SK-N-SH (cell line): ENCODE results near the gene CEP55.

Source experiments
- EZH2phosphoT487 ChIP-seq: fragments of 200-600 bp; sonication (generic); IDR thresholded peaks from 2 replicates; pipeline ENCODE4 v1.6.1; 2017; ENCODE audit warnings: low read depth, mixed run types, mild to moderate bottlenecking, antibody characterized with exemption, moderate library complexity, borderline replicate concordance
- GABPA ChIP-seq: IDR thresholded peaks from 2 replicates; pipeline ENCODE4 v1.4.0; 2012; ENCODE audit warnings: low read depth, mild to moderate bottlenecking
- RFX5 ChIP-seq: IDR thresholded peaks from 2 replicates; pipeline ENCODE4 v1.6.1; 2012; ENCODE audit warnings: mild to moderate bottlenecking, improper control_type of control experiment, low read length
- SMC3 ChIP-seq: IDR thresholded peaks from 2 replicates; pipeline ENCODE4 v1.6.1; 2012; ENCODE audit warnings: low read depth, low read length, improper control_type of control experiment
- TAF1 ChIP-seq: IDR thresholded peaks from 2 replicates; pipeline ENCODE4 v1.6.1; 2012; ENCODE audit warnings: low read depth, mild to moderate bottlenecking, low read length, moderate library complexity, borderline replicate concordance
- YY1 ChIP-seq: IDR thresholded peaks from 2 replicates; pipeline ENCODE4 v1.4.0; 2012; ENCODE audit warnings: low read depth, mild to moderate bottlenecking
- TF ChIP-seq, protein P1 (sequence below): fragments of 200-600 bp; sonication (generic); IDR thresholded peaks from 2 replicates; pipeline ENCODE4 v1.6.1; 2017; ENCODE audit warnings: antibody characterized with exemption, mild to moderate bottlenecking, moderate library complexity

DNA sequence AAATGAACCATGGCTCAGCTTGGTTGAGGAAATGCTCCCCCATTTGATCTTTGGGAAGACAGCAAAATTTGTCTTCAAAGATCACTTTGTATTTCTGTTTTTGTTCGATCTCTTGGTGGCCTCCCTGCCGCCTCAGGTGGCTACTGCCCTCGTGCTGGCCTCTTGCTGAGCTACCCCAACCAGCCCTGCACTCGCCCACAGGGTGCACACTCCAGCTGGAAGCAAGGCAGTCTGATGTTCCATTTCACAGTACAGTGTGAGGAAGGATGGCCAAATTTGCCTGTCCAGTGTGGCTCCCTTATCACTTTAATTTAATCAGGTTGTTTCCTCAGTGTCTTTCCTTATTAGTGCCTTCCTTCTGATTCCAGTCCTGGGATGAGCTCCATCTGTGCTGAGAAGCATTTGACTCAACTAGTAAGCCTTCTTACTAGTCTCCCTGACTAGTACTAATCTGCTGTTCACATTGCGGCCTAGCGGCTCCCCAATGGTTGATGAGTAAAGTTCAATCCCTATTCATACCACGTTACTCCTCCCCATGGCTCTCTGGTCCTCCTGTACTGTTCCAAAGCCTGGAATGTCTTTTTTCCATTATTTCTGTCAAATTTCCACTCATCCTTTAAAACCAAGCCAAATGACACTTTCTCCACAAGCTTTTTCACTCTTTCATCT lies 22.5 kb upstream of the CEP55 start:
- TF ChIP-seq RFX5, result no peak
- TF ChIP-seq, protein P1, sequence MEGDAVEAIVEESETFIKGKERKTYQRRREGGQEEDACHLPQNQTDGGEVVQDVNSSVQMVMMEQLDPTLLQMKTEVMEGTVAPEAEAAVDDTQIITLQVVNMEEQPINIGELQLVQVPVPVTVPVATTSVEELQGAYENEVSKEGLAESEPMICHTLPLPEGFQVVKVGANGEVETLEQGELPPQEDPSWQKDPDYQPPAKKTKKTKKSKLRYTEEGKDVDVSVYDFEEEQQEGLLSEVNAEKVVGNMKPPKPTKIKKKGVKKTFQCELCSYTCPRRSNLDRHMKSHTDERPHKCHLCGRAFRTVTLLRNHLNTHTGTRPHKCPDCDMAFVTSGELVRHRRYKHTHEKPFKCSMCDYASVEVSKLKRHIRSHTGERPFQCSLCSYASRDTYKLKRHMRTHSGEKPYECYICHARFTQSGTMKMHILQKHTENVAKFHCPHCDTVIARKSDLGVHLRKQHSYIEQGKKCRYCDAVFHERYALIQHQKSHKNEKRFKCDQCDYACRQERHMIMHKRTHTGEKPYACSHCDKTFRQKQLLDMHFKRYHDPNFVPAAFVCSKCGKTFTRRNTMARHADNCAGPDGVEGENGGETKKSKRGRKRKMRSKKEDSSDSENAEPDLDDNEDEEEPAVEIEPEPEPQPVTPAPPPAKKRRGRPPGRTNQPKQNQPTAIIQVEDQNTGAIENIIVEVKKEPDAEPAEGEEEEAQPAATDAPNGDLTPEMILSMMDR, result no peak
- TF ChIP-seq YY1, result no peak
- TF ChIP-seq GABPA, result no peak
- no peak for TF ChIP-seq SMC3
- TF ChIP-seq EZH2phosphoT487, result no peak
- no peak for TF ChIP-seq TAF1
